Bone marrow (tissue), 2 donors: ENCODE data around the gene EGFL7.
"Not testable (repeated sequence)": the region's sequence is repeated elsewhere in the genome, so short reads cannot be mapped to it uniquely, and the experiment has no call there.

Experiments used
- DNase-seq, 2 donors: peaks; one replicate each; lab custom pipeline; 2025; lab: John Stamatoyannopoulos, UW

EGFL7 gene

GRCh38 chr9:136697146-136697820, 34.6 kb downstream of the EGFL7 start:
- no peak for DNase-seq

- DNase-seq: peak in 1 of 2 donors; percentile 58
These were observed 35.3 kb downstream of the EGFL7 start for GRCh38 chr9:136697821-136698526.

GRCh38 chr9:136698635-136699246, 36.0 kb downstream of the EGFL7 start:
- no peak for DNase-seq

DNA sequence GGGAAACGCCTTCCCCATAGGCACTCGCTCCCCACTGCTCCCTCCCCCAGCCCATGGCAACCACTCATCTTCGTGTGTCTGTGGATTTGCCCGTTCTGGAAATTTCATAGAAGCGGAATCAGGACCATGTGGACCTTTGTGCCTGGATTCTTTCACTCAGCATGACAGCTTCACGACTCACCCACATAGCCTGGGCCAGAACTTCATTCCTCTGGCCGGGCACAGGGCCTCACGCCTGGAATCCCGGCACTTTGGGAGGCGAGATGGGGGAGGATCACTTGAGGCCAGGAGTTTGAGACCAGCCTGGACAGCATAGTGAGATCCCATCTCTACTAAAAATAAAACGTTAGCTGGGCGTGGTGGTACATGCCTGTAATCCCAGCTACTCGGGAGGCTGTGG, 37.6 kb downstream of the EGFL7 start:
- DNase-seq: no peak

GRCh38 chr9:136700959-136701667, 38.4 kb downstream of the EGFL7 start:
- peak in 1 of 2 donors; percentile 73 for DNase-seq

DNA sequence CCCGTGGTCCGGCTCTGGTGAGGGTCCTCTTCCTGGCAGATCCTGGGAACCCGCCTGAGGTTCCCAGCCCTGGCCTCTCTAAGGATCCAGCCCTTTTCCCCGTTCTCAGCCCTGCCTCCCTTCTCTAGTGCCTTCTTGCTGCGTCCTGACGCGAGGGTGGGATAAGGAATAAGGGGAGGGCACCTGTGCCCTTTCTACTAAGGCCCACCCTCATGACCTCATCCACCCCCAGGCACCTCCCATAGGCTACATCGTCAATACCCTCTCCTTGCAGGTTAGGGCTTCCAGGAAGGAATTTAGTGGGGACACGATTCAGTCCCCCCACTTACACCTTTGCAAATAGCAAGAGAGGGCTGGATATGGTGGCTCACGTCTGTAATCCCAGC, 38.9 kb downstream of the EGFL7 start:
- DNase-seq: no peak

DNA sequence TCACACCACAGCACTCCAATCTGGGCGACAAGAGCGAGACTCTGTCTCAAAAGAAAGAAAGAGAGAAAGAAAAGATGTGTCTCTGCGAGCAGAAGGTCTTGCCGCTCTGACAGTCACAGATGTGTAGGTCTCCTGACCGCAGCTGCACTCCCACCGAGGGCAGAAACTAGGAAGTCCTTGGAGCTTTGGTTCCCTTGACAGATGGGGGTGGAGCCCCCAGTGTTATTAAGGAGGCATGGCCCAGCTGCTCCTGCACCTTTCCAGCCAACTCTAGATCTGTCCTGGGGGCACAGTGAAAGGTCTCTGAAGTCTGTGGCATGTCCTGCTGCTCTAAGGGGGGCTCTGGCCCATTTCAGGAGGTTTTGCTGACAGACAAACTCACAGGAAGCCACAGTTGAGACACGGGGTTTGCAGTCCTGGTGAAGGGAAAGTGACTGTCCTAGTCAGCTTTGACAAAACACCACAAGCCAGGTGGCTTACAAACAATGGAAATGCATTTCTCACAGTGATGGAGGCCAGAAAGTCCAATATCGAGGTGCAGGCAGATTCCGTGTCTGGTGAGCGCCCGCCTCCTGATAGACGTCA, 40.7 kb downstream of the EGFL7 start:
- DNase-seq: peak in 1 of 2 donors; percentile 86

DNA sequence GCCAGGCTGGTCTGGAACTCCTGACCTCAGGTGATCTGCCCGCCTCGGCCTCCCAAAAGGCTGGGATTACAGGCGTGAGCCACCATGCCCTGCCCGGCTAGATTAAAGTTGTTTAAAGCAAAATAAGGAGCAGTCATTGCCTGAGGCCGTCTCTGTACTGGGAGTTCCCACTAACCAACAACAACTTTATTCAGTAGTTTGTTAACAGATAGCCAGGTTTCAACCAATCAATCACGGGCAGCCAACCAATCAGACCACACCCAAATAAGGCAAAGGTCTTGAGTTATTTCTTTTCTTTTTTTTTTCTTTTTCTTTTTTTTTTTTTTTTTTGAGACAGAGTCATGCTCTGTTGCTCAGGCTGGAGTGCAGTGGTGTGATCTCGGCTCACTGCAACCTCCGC, 42.0 kb downstream of the EGFL7 start:
- DNase-seq: not testable (repeated sequence)

DNA sequence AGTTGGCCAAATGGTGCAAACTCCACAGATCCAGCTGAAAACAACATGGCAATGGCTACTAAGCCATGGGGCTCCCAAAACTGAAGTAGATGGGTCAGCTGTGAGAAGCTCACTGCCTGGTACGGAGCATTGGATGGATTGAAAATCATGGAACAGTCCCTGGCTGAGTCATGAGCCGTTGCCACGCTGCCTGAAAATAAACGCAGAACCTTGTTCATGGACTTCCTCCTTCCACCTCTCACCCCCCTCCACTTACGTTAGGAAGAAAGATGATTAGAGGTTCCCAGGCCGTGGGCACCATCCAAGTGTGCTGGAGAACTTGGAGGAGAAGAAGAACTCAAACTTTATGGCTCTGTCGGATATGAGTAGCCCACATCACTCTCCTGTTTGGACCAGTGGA, 42.8 kb downstream of the EGFL7 start:
- peak in 1 of 2 donors; percentile 63 for DNase-seq

GRCh38 chr9:136707011-136707410, 44.3 kb downstream of the EGFL7 start:
- DNase-seq: no peak

- DNase-seq: no peak
These were observed 45.3 kb downstream of the EGFL7 start for GRCh38 chr9:136707849-136708517.

DNA sequence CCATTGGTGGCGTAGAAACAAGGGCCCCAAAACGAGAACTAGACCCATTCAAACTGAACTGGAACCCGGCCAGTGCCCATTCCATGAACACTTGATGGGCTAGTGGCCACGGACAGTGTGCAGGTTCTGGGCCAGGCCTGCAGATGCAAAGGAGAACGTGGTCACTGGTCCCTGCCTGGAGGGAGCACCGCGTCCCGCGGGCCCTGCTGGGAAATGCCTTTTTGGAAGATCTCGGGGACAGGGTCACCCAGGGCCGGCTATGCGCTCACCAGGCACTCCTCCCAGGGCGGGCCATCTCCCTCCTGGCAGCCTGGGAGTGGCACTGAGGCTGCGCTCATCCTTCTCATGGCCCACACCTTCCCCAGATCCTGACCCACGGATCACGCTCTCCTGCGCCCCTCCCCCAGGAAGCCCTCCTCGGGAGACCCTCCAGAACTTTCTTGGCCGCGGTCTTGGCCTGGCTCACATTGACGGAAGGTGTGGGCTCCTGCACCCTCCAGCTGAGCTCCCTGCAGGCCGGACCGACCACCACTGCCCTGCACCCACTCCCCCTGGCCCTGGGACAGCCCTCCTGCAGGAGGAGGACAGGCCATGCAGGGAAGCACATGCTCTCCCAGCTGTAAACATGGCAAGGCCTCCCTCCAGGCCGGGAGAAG, 46.9 kb downstream of the EGFL7 start:
- DNase-seq: no peak

DNA sequence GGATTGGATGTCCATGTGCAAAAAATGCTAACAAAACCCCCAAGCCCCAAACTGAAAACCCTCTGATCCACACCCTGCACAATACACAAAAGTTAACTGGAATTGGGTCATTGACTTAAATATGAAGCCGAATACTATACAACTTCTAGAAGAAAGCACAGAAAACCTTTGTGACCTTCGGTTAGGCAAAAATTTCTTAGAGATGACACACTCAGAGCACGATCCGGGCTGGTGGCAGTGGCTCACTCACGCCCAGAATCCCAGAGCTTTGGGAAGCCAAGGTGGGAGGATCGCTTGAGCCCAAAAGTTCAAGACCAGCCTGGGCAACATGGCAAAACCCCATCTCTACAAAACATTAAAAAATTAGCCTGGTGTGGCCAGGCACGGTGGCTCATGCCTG, 47.8 kb downstream of the EGFL7 start:
- no peak for DNase-seq

- not testable (repeated sequence) for DNase-seq
These were observed 48.5 kb downstream of the EGFL7 start for GRCh38 chr9:136711219-136711648.

- peak in 1 of 2 donors; percentile 22 for DNase-seq
These were observed 49.3 kb downstream of the EGFL7 start, which contains the start of gene DIPK1B for GRCh38 chr9:136711751-136712689. DIPK1B (plus strand) TSS chr9:136712572; CDS start chr9:136712666, 94 bp downstream.

- no peak for DNase-seq
These were observed 50.2 kb downstream of the EGFL7 start for GRCh38 chr9:136712690-136713544.

DNA sequence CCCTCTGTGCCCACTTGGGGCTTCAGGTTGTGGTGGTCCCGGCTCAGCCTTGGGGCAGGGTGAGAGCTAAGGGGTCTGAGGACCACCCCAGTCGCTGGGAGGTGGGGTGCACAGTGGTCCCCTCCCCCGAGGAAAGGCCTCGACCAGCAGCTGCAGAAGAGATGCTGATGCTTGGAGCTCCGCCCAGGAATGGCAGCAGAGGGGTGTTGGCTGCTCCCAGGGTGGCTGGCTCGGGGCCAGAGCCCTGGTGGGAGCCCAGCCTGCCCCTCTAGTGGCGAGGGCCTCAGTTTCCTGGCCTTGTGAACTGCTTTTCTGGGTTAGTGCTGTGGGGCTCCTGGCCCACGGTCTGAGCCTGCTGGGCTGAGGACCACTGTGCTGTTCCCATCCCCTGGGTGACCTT, 50.8 kb downstream of the EGFL7 start:
- DNase-seq: no peak

GRCh38 chr9:136714096-136714892, 51.6 kb downstream of the EGFL7 start:
- DNase-seq: peak in 1 of 2 donors; percentile 83
